GM23338 (cell line): ENCODE measurements around the gene GRIN1. TPM values are rescaled to one million over a fixed set of nuclear protein-coding genes. Genes with fewer than 3 reads are reported as not detected.

Experiments used
- ATAC-seq: fragments of 200-7000 bp; cut with Tn5 transposase; 3 replicates; pipeline ENCODE4 v1.9.1; 2020
- DNase-seq: peaks from one replicate; pipeline ENCODE4 v3.0.0-alpha.2; 2015; ENCODE audit warnings: low spot score
- H2AFZ ChIP-seq: fragments of 200-600 bp; sonication (generic); 2 replicates; pipeline ENCODE4 v1.8.0; 2016; ENCODE audit warnings: antibody characterized with exemption, mild to moderate bottlenecking, moderate library complexity
- H3F3A ChIP-seq: fragments of 200-600 bp; sonication (generic); replicated peaks from 2 replicates; pipeline ENCODE4 v1.8.0; 2017; ENCODE audit warnings: antibody characterized with exemption, mixed run types, low read depth
- H3K27ac ChIP-seq: fragments of 200-600 bp; sonication (generic); 2 replicates; pipeline ENCODE4 v1.6.1; 2016; ENCODE audit warnings: low read depth
- H3K27me3 ChIP-seq: fragments of 200-600 bp; sonication (generic); 2 replicates; pipeline ENCODE4 v1.8.0; 2016; ENCODE audit warnings: mild to moderate bottlenecking, mixed run types, moderate library complexity; ENCODE audit not compliant: insufficient read depth
- H3K36me3 ChIP-seq: fragments of 200-600 bp; sonication (generic); 2 replicates; pipeline ENCODE4 v1.8.0; 2016; ENCODE audit warnings: mild to moderate bottlenecking; ENCODE audit not compliant: insufficient read depth
- H3K4me1 ChIP-seq: fragments of 200-600 bp; sonication (generic); 2 replicates; pipeline ENCODE4 v1.8.0; 2016; ENCODE audit warnings: mild to moderate bottlenecking, moderate library complexity; ENCODE audit not compliant: insufficient read depth
- H3K4me2 ChIP-seq: fragments of 200-600 bp; sonication (generic); 2 replicates; pipeline ENCODE4 v1.7.1; 2017; ENCODE audit warnings: mixed run types
- H3K4me3 ChIP-seq: fragments of 200-600 bp; sonication (generic); 2 replicates; pipeline ENCODE4 v1.6.1; 2016; ENCODE audit warnings: mixed run types
- H3K79me2 ChIP-seq: fragments of 200-600 bp; sonication (generic); replicated peaks from 2 replicates; pipeline ENCODE4 v1.8.0; 2017; ENCODE audit warnings: mild to moderate bottlenecking; ENCODE audit not compliant: insufficient read depth
- H3K9me2 ChIP-seq: fragments of 200-600 bp; sonication (generic); 2 replicates; pipeline ENCODE4 v1.8.0; 2017; ENCODE audit not compliant: insufficient read depth
- H4K20me1 ChIP-seq: fragments of 200-600 bp; sonication (generic); replicated peaks from 2 replicates; pipeline ENCODE4 v1.8.0; 2017; ENCODE audit warnings: mild to moderate bottlenecking; ENCODE audit not compliant: insufficient read depth
- H3K27ac Mint-ChIP-seq: 2 replicates; pipeline ENCODE4 v1.8.0; 2020; ENCODE audit warnings: inconsistent platforms, mild to moderate bottlenecking, moderate library complexity, mixed read lengths
- H3K27me3 Mint-ChIP-seq: 3 replicates; pipeline ENCODE4 v1.8.0; 2022; ENCODE audit warnings: low read depth, mild to moderate bottlenecking, moderate library complexity, mixed read lengths, inconsistent platforms; ENCODE audit not compliant: insufficient read depth, poor library complexity
- H3K36me3 Mint-ChIP-seq: 3 replicates; pipeline ENCODE4 v1.8.0; 2021; ENCODE audit warnings: low read depth, mild to moderate bottlenecking, inconsistent platforms, moderate library complexity, mixed read lengths
- H3K4me1 Mint-ChIP-seq: 3 replicates; pipeline ENCODE4 v1.8.0; 2020; ENCODE audit warnings: mild to moderate bottlenecking, inconsistent platforms, mixed read lengths
- H3K4me3 Mint-ChIP-seq: 3 replicates; pipeline ENCODE4 v1.8.0; 2021; ENCODE audit warnings: moderate library complexity, mild to moderate bottlenecking, inconsistent platforms, mixed read lengths
- H3K9me3 Mint-ChIP-seq: 3 replicates; pipeline ENCODE4 v1.8.0; 2020; ENCODE audit warnings: moderate library complexity, mild to moderate bottlenecking, inconsistent platforms, mixed read lengths
- CREB1 ChIP-seq: fragments of 250-450 bp; sonication (Bioruptor Pico); IDR thresholded peaks from 2 replicates; pipeline ENCODE4 v1.5.0; 2020; ENCODE audit warnings: low read depth, mild to moderate bottlenecking, moderate library complexity
- CTCF ChIP-seq, 2 experiments: fragments of 200-600 bp in 1 of 2; sonication (generic) in 1 of 2; conservative IDR thresholded peaks; 2 replicates each; pipeline versions ENCODE4 v1.5.1 to v1.6.1; 2016 to 2017; ENCODE audit warnings: antibody characterized with exemption in 2 of 2, low read depth in 2 of 2, mild to moderate bottlenecking in 2 of 2, moderate library complexity in 1 of 2
- ETS1 ChIP-seq: IDR thresholded peaks from 2 replicates; pipeline ENCODE4 v1.6.1; 2016; ENCODE audit warnings: antibody characterized with exemption
- EZH2 ChIP-seq: fragments of 200-600 bp; sonication (generic); IDR thresholded peaks from one replicate; pipeline ENCODE4 v1.8.0; 2017; ENCODE audit warnings: antibody characterized with exemption, mild to moderate bottlenecking, low read depth; ENCODE audit not compliant: unreplicated experiment
- EZH2phosphoT487 ChIP-seq: fragments of 200-600 bp; sonication (generic); IDR thresholded peaks from one replicate; pipeline ENCODE4 v1.8.1; 2018; ENCODE audit warnings: antibody characterized with exemption; ENCODE audit not compliant: unreplicated experiment
- JUNB ChIP-seq: IDR thresholded peaks from one replicate; pipeline ENCODE4 v1.6.1; 2016; ENCODE audit warnings: antibody characterized with exemption; ENCODE audit not compliant: unreplicated experiment
- NANOG ChIP-seq: IDR thresholded peaks from 2 replicates; pipeline ENCODE4 v1.6.1; 2016; ENCODE audit warnings: antibody characterized with exemption, borderline replicate concordance
- POLR2AphosphoS5 ChIP-seq: IDR thresholded peaks from 2 replicates; pipeline ENCODE4 v1.6.1; 2016; ENCODE audit warnings: antibody characterized with exemption, low read depth
- REST ChIP-seq: IDR thresholded peaks from one replicate; pipeline ENCODE4 v1.6.1; 2018; ENCODE audit warnings: antibody characterized with exemption; ENCODE audit not compliant: unreplicated experiment
- STAT1 ChIP-seq: IDR thresholded peaks from one replicate; pipeline ENCODE4 v1.6.1; 2016; ENCODE audit warnings: antibody characterized with exemption; ENCODE audit not compliant: unreplicated experiment
- ZNF114 ChIP-seq: fragments of 250-450 bp; sonication (Bioruptor Pico); IDR thresholded peaks from 2 replicates; pipeline ENCODE4 v1.5.0; 2020; ENCODE audit warnings: mild to moderate bottlenecking, moderate library complexity
- ZNF331 ChIP-seq: fragments of 250-450 bp; sonication (Bioruptor Pico); IDR thresholded peaks from 2 replicates; pipeline ENCODE4 v1.5.0; 2020; ENCODE audit warnings: low read depth, mild to moderate bottlenecking, moderate library complexity
- ZNF462 ChIP-seq: fragments of 250-450 bp; sonication (Bioruptor Pico); IDR thresholded peaks from 2 replicates; pipeline ENCODE4 v1.5.0; 2020; ENCODE audit warnings: mild to moderate bottlenecking, moderate library complexity
- polyA plus RNA-seq: library from polyadenylated mRNA; unstranded; fragments of >200 nt; fragmentation: Nextera tagmentation; extraction: Ambion mirVana; gene quantifications from 2 replicates; pipeline ENCODE4 v1.2.1, GENCODE V29; 2016
- total RNA-seq: library from RNA; depleted of rRNA; stranded (reverse); fragments of >200 nt; shearing (Covaris generic); gene quantifications from 2 replicates; pipeline ENCODE4 v1.2.3, GENCODE V29; 2014

GRIN1 gene
- total and polyA plus RNA-seq, 2 experiments from 2014 or later = 2.7 to 5.5 TPM

DNA sequence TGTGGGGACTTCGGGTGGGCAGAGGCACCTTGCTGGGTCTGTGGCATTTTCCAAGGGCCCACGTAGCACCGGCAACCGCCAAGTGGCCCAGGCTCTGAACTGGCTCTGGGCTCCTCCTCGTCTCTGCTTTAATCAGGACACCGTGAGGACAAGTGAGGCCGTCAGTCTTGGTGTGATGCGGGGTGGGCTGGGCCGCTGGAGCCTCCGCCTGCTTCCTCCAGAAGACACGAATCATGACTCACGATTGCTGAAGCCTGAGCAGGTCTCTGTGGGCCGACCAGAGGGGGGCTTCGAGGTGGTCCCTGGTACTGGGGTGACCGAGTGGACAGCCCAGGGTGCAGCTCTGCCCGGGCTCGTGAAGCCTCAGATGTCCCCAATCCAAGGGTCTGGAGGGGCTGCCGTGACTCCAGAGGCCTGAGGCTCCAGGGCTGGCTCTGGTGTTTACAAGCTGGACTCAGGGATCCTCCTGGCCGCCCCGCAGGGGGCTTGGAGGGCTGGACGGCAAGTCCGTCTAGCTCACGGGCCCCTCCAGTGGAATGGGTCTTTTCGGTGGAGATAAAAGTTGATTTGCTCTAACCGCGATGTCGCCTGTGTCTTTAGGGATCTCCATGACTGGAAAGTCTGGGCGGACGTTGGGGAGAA, 30.2 kb upstream of the GRIN1 start:
- Histone ChIP-seq H3F3A (peaks cover 1% of the 10 kb centered on the region; the same call in 1 of the 2 replicates), H3K79me2 (no peaks in the 10 kb centered on the region), H4K20me1 (no peaks in the 10 kb centered on the region; the same call in 1 of the 2 replicates), H3K36me3 (no peaks in the 10 kb centered on the region), H3K4me3 (no peak overlapping the region), H3K4me1 (no peaks in the 10 kb centered on the region), H3K27ac (no peak overlapping the region), H3K9me2 (no peaks in the 10 kb centered on the region), H2AFZ (no peak overlapping the region), H3K27me3 (peaks cover 11% of the 10 kb centered on the region), H3K4me2 (no peak overlapping the region)
- Mint-ChIP-seq H3K27ac (no peak overlapping the region), H3K4me3 (no peak overlapping the region), H3K36me3 (peaks cover 10% of the 10 kb centered on the region; the same call in 2 of the 3 replicates), H3K4me1 (no peaks in the 10 kb centered on the region; the same call in 2 of the 3 replicates), H3K9me3 (no peaks in the 10 kb centered on the region; the same call in 2 of the 3 replicates), H3K27me3 (peaks cover 10% of the 10 kb centered on the region)
- TF ChIP-seq NANOG (no peak), JUNB (no peak), REST (no peak), STAT1 (no peak), POLR2AphosphoS5 (no peak), EZH2phosphoT487 (no peak), CREB1 (no peak), ZNF462 (no peak), EZH2 (no peak), CTCF (conservative IDR thresholded peaks at IDR 0.05; ENCODE audit: low read depth in 2 of 2) (no peak), ETS1 (no peak), ZNF114 (CRISPR knock-in tag) (no peak), ZNF331 (no peak)
- DNase-seq = no peak
- no peak for ATAC-seq
